Large intestine (tissue), 3 donors: ENCODE data around the gene CPNE5. TPM values are rescaled to one million over a fixed set of nuclear protein-coding genes. Genes with fewer than 3 reads are reported as not detected.

Experiments used
- DNase-seq, 2 donors: peaks; one replicate each; pipeline versions ENCODE4 v3.0.0 to v3.0.0-alpha.2; 2013
- H3K27ac ChIP-seq: one replicate; pipeline ENCODE4 v1.5.1; 2013; ENCODE audit warnings: low read length
- H3K27me3 ChIP-seq: 2 replicates; pipeline ENCODE4 v1.6.1; 2013; ENCODE audit warnings: low read length; ENCODE audit not compliant: control insufficient read depth, insufficient read depth
- H3K36me3 ChIP-seq: 2 replicates; pipeline ENCODE4 v1.6.1; 2013; ENCODE audit warnings: low read length; ENCODE audit not compliant: control insufficient read depth, insufficient read depth
- H3K4me1 ChIP-seq: one replicate; pipeline ENCODE4 v1.6.1; 2013; ENCODE audit warnings: low read length; ENCODE audit not compliant: control insufficient read depth, insufficient read depth
- H3K4me3 ChIP-seq: one replicate; pipeline ENCODE4 v1.5.1; 2013; ENCODE audit warnings: low read length
- H3K9me3 ChIP-seq: one replicate; pipeline ENCODE4 v1.6.1; 2013; ENCODE audit warnings: mild to moderate bottlenecking, low read depth, low read length, moderate library complexity; ENCODE audit not compliant: control insufficient read depth
- WGBS: methylation state at CpG from one replicate; pipeline ENCODE4 v1.1.5; 2013; ENCODE audit warnings: low lambda C conversion rate; ENCODE audit not compliant: insufficient coverage; 5-methylcytosine and 5-hydroxymethylcytosine counted together
- polyA plus RNA-seq: library from polyadenylated mRNA; unstranded; fragments of 120-200 nt; gene quantifications from one replicate; pipeline ENCODE4 v1.2.1, GENCODE V29; 2013

Gene CPNE5
- polyA plus RNA-seq, 1 donor = 3.9 TPM

- H3K36me3 ChIP-seq = no peaks in the 10 kb centered on the region
- H3K4me1 ChIP-seq = peaks cover 18% of the 10 kb centered on the region
- no CpG with 5 or more reads among the region's 5 CpGs for WGBS
- H3K27me3 ChIP-seq = no peaks in the 10 kb centered on the region
- no peak for DNase-seq
- no peaks in the 10 kb centered on the region for H3K9me3 ChIP-seq
- no peak overlapping the region for H3K4me3 ChIP-seq
- H3K27ac ChIP-seq = no peak overlapping the region
Measured at GRCh38 chr6:36779227-36779626, 60.0 kb downstream of the CPNE5 start.

- no peaks in the 10 kb centered on the region for H3K9me3 ChIP-seq
- H3K4me3 ChIP-seq = no peak overlapping the region
- no peak for DNase-seq
- WGBS = 73% methylated on average over 3 of the region's 5 CpGs
- peaks cover 18% of the 10 kb centered on the region for H3K4me1 ChIP-seq
- no peaks in the 10 kb centered on the region for H3K36me3 ChIP-seq
- H3K27ac ChIP-seq = no peak overlapping the region
- no peaks in the 10 kb centered on the region for H3K27me3 ChIP-seq
Measured at GRCh38 chr6:36777801-36778200, 61.4 kb downstream of the CPNE5 start.

- Histone ChIP-seq H3K27me3 (no peaks in the 10 kb centered on the region), H3K27ac (no peak overlapping the region), H3K4me3 (no peak overlapping the region), H3K36me3 (no peaks in the 10 kb centered on the region), H3K4me1 (peaks cover 12% of the 10 kb centered on the region), H3K9me3 (no peaks in the 10 kb centered on the region)
- DNase-seq = no peak
- no CpG with 5 or more reads among the region's 5 CpGs for WGBS
Measured at GRCh38 chr6:36776167-36776566, 63.1 kb downstream of the CPNE5 start.

- Histone ChIP-seq H3K9me3 (no peaks in the 10 kb centered on the region), H3K4me3 (no peak overlapping the region), H3K27ac (no peak overlapping the region), H3K36me3 (no peaks in the 10 kb centered on the region), H3K27me3 (no peaks in the 10 kb centered on the region), H3K4me1 (no peaks in the 10 kb centered on the region)
- no CpG with 5 or more reads among the region's 5 CpGs for WGBS
- no peak for DNase-seq
Measured at GRCh38 chr6:36774331-36774730, 64.9 kb downstream of the CPNE5 start.

GRCh38 chr6:36772397-36772796 lies 66.8 kb downstream of the CPNE5 start:
- no peaks in the 10 kb centered on the region for H3K36me3 ChIP-seq
- no peaks in the 10 kb centered on the region for H3K4me1 ChIP-seq
- no peak overlapping the region for H3K4me3 ChIP-seq
- no CpG with 5 or more reads among the region's 8 CpGs for WGBS
- no peak overlapping the region for H3K27ac ChIP-seq
- no peaks in the 10 kb centered on the region for H3K27me3 ChIP-seq
- no peak for DNase-seq
- H3K9me3 ChIP-seq = no peaks in the 10 kb centered on the region

- no peaks in the 10 kb centered on the region for H3K4me1 ChIP-seq
- H3K9me3 ChIP-seq = no peaks in the 10 kb centered on the region
- no peaks in the 10 kb centered on the region for H3K36me3 ChIP-seq
- no peak overlapping the region for H3K4me3 ChIP-seq
- no peak for DNase-seq
- H3K27ac ChIP-seq = no peak overlapping the region
- no peaks in the 10 kb centered on the region for H3K27me3 ChIP-seq
- no CpG with 5 or more reads among the region's 2 CpGs for WGBS
Measured at GRCh38 chr6:36771145-36771544, 68.1 kb downstream of the CPNE5 start.

GRCh38 chr6:36769676-36770499 lies 69.4 kb downstream of the CPNE5 start:
- DNase-seq = no peak
- WGBS = 100% methylated on average over 1 of the region's 18 CpGs
- Histone ChIP-seq H3K27ac (no peak overlapping the region), H3K4me1 (no peaks in the 10 kb centered on the region), H3K27me3 (no peaks in the 10 kb centered on the region), H3K4me3 (no peak overlapping the region), H3K9me3 (no peaks in the 10 kb centered on the region), H3K36me3 (no peaks in the 10 kb centered on the region)

- no CpG with 5 or more reads among the region's 7 CpGs for WGBS
- Histone ChIP-seq H3K27me3 (no peaks in the 10 kb centered on the region), H3K4me1 (no peaks in the 10 kb centered on the region), H3K27ac (no peak overlapping the region), H3K36me3 (no peaks in the 10 kb centered on the region), H3K9me3 (no peaks in the 10 kb centered on the region), H3K4me3 (no peak overlapping the region)
- DNase-seq = no peak
Measured at GRCh38 chr6:36769183-36769675, 70.0 kb downstream of the CPNE5 start.

GRCh38 chr6:36766399-36766945 lies 72.8 kb downstream of the CPNE5 start:
- no peaks in the 10 kb centered on the region for H3K27me3 ChIP-seq
- no peaks in the 10 kb centered on the region for H3K9me3 ChIP-seq
- no peak overlapping the region for H3K27ac ChIP-seq
- H3K4me1 ChIP-seq = no peaks in the 10 kb centered on the region
- no peak for DNase-seq
- no peaks in the 10 kb centered on the region for H3K36me3 ChIP-seq
- no CpG with 5 or more reads among the region's 10 CpGs for WGBS
- H3K4me3 ChIP-seq = no peak overlapping the region

- H3K4me3 ChIP-seq = no peak overlapping the region
- H3K9me3 ChIP-seq = no peaks in the 10 kb centered on the region
- peak; percentile 68 to 76 for DNase-seq
- no peaks in the 10 kb centered on the region for H3K27me3 ChIP-seq
- H3K36me3 ChIP-seq = no peaks in the 10 kb centered on the region
- no peak overlapping the region for H3K27ac ChIP-seq
- H3K4me1 ChIP-seq = no peaks in the 10 kb centered on the region
- no CpG with 5 or more reads among the region's 17 CpGs for WGBS
Measured at GRCh38 chr6:36765594-36766398, 73.4 kb downstream of the CPNE5 start.
